Gastroesophageal sphincter (tissue), 3 donors: Measurements from ENCODE around the gene GRID1.

Experiments
- CTCF ChIP-seq, 4 experiments: fragments of 200-600 bp in 2 of 4; fragments of 450-650 bp in 2 of 4; sonication (generic) in 1 of 4; IDR thresholded peaks; one replicate each; pipeline ENCODE4 v1.5.1; 2017 to 2019; ENCODE audit warnings: antibody characterized with exemption in 4 of 4, mild to moderate bottlenecking in 2 of 4, moderate library complexity in 2 of 4
- POLR2A ChIP-seq, 2 donors: fragments of 450-650 bp; IDR thresholded peaks; one replicate each; pipeline ENCODE4 v1.6.1; 2017; ENCODE audit warnings: antibody characterized with exemption in 2 of 2, mild to moderate bottlenecking in 2 of 2, moderate library complexity in 1 of 2
- POLR2AphosphoS5 ChIP-seq: sonication (generic); formaldehyde crosslinking; IDR thresholded peaks from one replicate; pipeline ENCODE4 v1.6.1; 2017; ENCODE audit warnings: antibody characterized with exemption

- TF ChIP-seq CTCF (IDR thresholded peaks at IDR 0.05): no peak
- no peak for TF ChIP-seq POLR2A (IDR thresholded peaks at IDR 0.05)
- TF ChIP-seq POLR2AphosphoS5: no peak
These were observed 519.5 kb downstream of the GRID1 start for GRCh38 chr10:85847085-85847484.
